GM10266 (cell line): ENCODE measurements around the gene CAMTA1.

ENCODE experiments used
- DNase-seq: peaks from one replicate; pipeline ENCODE4 v3.0.0; 2012; ENCODE audit errors: extremely low spot score
- TF ChIP-seq, protein P1 (sequence below): IDR thresholded peaks from 2 replicates; pipeline ENCODE4 v1.5.1; 2012; ENCODE audit warnings: mild to moderate bottlenecking, low read depth; ENCODE audit not compliant: control insufficient read depth, insufficient read depth; ENCODE audit errors: missing control alignments

Gene CAMTA1

GRCh38 chr1:7095343-7095964 lies 310.2 kb downstream of the CAMTA1 start:
- TF ChIP-seq, protein P1, sequence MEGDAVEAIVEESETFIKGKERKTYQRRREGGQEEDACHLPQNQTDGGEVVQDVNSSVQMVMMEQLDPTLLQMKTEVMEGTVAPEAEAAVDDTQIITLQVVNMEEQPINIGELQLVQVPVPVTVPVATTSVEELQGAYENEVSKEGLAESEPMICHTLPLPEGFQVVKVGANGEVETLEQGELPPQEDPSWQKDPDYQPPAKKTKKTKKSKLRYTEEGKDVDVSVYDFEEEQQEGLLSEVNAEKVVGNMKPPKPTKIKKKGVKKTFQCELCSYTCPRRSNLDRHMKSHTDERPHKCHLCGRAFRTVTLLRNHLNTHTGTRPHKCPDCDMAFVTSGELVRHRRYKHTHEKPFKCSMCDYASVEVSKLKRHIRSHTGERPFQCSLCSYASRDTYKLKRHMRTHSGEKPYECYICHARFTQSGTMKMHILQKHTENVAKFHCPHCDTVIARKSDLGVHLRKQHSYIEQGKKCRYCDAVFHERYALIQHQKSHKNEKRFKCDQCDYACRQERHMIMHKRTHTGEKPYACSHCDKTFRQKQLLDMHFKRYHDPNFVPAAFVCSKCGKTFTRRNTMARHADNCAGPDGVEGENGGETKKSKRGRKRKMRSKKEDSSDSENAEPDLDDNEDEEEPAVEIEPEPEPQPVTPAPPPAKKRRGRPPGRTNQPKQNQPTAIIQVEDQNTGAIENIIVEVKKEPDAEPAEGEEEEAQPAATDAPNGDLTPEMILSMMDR = no peak

GRCh38 chr1:7097938-7098592 lies 312.8 kb downstream of the CAMTA1 start:
- TF ChIP-seq, protein P1 = no peak

More at GRCh38 chr1:7095343-7095964, 310.2 kb downstream of the CAMTA1 start:
- DNase-seq = no peak

DNA sequence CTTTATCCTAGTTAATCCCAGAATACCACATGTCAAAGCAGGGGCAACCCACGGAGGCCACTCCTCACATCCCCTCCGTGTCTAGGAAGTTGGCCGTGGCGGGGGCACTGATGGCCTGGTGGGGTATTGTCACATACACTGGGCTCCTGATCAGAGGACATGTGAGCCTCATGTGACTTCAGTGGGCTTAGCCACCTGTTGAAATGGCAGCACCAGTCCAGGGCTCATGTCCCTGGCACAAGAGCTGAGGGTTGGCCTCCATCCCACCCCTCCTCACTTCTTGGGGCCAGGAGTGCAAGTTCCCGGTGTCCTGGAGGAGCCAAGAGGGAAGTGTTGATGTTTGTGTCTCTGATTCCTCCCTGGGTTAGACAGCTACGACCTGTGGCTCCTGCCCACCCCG lies 313.4 kb downstream of the CAMTA1 start:
- no peak for DNase-seq
- TF ChIP-seq, protein P1 = no peak

More at GRCh38 chr1:7097938-7098592, 312.8 kb downstream of the CAMTA1 start:
- no peak for DNase-seq

DNA sequence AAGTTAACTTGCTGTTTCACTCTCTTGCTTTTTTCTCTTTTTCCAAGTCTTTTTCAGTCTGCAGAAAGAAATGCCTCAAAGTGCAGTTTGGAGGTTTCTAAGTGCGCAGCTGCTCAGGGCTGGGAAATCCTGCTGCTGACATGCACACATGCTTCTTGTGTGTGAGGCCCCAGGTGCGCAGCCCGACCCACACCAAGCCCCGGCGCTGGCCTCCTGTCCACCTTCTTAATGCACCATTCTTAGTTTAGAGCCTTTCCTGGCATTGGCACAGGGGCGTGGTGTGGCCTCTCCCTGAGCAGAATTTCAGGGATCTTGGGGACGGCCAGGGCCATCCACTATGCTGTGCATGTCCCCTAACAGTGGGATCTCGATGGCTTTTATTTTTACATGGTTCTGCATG lies 315.2 kb downstream of the CAMTA1 start:
- DNase-seq = no peak
- TF ChIP-seq, protein P1 = no peak

DNA sequence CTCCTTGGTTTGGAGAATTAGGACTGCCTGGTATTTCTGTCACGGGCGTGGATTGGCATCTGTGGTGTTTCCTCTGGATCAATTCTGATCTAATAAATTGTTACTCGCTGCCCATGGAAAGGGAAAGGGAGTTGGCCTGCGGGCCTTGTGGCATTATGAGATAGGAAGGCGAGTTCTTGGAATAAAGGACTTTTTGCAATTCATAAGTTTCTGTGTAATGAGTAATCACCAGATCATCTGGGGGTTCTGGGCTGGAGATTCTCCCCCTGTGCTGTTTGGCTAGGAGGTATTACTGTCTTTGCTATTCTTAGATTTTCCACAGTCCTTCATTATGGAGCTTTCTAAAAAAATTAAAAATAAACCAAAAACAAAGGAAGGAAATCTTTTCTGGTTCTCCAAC lies 315.9 kb downstream of the CAMTA1 start:
- DNase-seq = no peak
- TF ChIP-seq, protein P1 = no peak

DNA sequence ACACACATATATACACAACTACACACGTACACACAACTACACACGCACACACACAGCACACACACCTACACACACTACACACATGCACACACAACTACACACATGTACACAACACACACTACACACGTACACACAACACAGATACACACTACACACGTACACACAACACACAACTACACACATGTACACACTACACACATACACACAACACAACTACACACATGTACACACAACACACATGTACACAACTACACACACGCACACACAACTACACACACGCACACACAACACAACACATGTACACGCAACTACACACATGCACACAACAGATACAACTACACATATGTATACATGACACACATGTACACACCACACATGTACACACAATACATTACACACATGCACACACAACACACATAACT lies 318.1 kb downstream of the CAMTA1 start:
- TF ChIP-seq, protein P1 = no peak
- DNase-seq = no peak

- no peak for DNase-seq
- TF ChIP-seq, protein P1 = no peak
Measured at GRCh38 chr1:7103874-7104273, 318.6 kb downstream of the CAMTA1 start.
